IMR-90 (cell line): ENCODE measurements around the gene CEP135.

Experiments
- CHD1 ChIP-seq: IDR thresholded peaks from 2 replicates; pipeline ENCODE4 v1.6.1; 2012; ENCODE audit warnings: low read depth, low read length, improper control_type of control experiment
- CTCF ChIP-seq: conservative IDR thresholded peaks from 2 replicates; pipeline ENCODE4 v1.5.1; 2012; ENCODE audit warnings: mild to moderate bottlenecking, low read depth, low read length, improper control_type of control experiment
- ELK1 ChIP-seq: fragments of 150-350 bp; IDR thresholded peaks from 2 replicates; pipeline ENCODE4 v1.6.1; 2016; ENCODE audit warnings: low read depth, mild to moderate bottlenecking, low read length, moderate library complexity, borderline replicate concordance
- FOS ChIP-seq: fragments of 150-350 bp; IDR thresholded peaks from 2 replicates; pipeline ENCODE4 v1.6.1; 2016; ENCODE audit warnings: low read depth, low read length
- MAZ ChIP-seq: IDR thresholded peaks from 2 replicates; pipeline ENCODE4 v1.6.1; 2012; ENCODE audit warnings: low read depth, mild to moderate bottlenecking, low read length, improper control_type of control experiment, moderate library complexity, borderline replicate concordance
- MXI1 ChIP-seq: IDR thresholded peaks from 2 replicates; pipeline ENCODE4 v1.6.1; 2012; ENCODE audit warnings: low read depth, mild to moderate bottlenecking, low read length, moderate library complexity, borderline replicate concordance
- POLR2A ChIP-seq: IDR thresholded peaks from 2 replicates; pipeline ENCODE4 v1.6.1; 2012; ENCODE audit warnings: mild to moderate bottlenecking, low read depth, low read length
- RAD21 ChIP-seq: IDR thresholded peaks from 2 replicates; pipeline ENCODE4 v1.6.1; 2012; ENCODE audit warnings: low read length, improper control_type of control experiment
- RCOR1 ChIP-seq: IDR thresholded peaks from 2 replicates; pipeline ENCODE4 v1.6.1; 2012; ENCODE audit warnings: mild to moderate bottlenecking, low read length, improper control_type of control experiment; ENCODE audit not compliant: insufficient replicate concordance
- RFX5 ChIP-seq: IDR thresholded peaks from 2 replicates; pipeline ENCODE4 v1.8.0; 2012; ENCODE audit warnings: low read depth, mild to moderate bottlenecking, low read length, moderate library complexity

GRCh38 chr4:55932511-55932910, 16.2 kb upstream of the CEP135 start:
- TF ChIP-seq CTCF (no peak), RFX5 (no peak), POLR2A (no peak), RAD21 (no peak), MXI1 (no peak), FOS (no peak), MAZ (no peak), ELK1 (no peak), CHD1 (no peak), RCOR1 (no peak)
